Measurements from ENCODE around the gene AGTR1. TPM values are rescaled to one million over a fixed set of nuclear protein-coding genes. Genes with fewer than 3 reads are reported as not detected.
"Not testable (repeated sequence)": the region's sequence is repeated elsewhere in the genome, so short reads cannot be mapped to it uniquely, and the experiment has no call there.

The AGTR1 gene
- total and polyA plus RNA-seq, 4 donors: 30.0 to 52.2 (median 41.9) TPM

GRCh38 chr3:148785026-148785425 lies 87.3 kb downstream of the AGTR1 start:
- 73% methylated on average over 6 of the region's 6 CpGs for WGBS
- not testable (repeated sequence) for DNase-seq (ENCODE audit: low spot score); H3K9me3 ChIP-seq (ENCODE audit: control insufficient read depth in 4 of 4, low read length in 3 of 4); H3K4me3 ChIP-seq (ENCODE audit: low read depth in 1 of 3, low read length in 3 of 3); H3K27ac ChIP-seq (ENCODE audit: low read depth in 1 of 2, low read length in 2 of 2); H3K36me3 ChIP-seq (ENCODE audit: control insufficient read depth in 4 of 4, insufficient read depth in 3 of 4, low read depth in 1 of 4, low read length in 3 of 4); H3K9ac ChIP-seq (ENCODE audit: low read depth in 1 of 2, low read length in 2 of 2); H3K4me1 ChIP-seq (ENCODE audit: control insufficient read depth in 4 of 4, insufficient read depth in 4 of 4, low read length in 3 of 4); H3K27me3 ChIP-seq (ENCODE audit: control insufficient read depth in 4 of 4, insufficient read depth in 4 of 4, low read length in 3 of 4)

GRCh38 chr3:148786159-148786558 lies 88.5 kb downstream of the AGTR1 start:
- not testable (repeated sequence) for H3K36me3 ChIP-seq (ENCODE audit: control insufficient read depth in 4 of 4, insufficient read depth in 3 of 4, low read depth in 1 of 4, low read length in 3 of 4); H3K4me3 ChIP-seq (ENCODE audit: low read depth in 1 of 3, low read length in 3 of 3); DNase-seq (ENCODE audit: low spot score); H3K27me3 ChIP-seq (ENCODE audit: control insufficient read depth in 4 of 4, insufficient read depth in 4 of 4, low read length in 3 of 4); H3K9me3 ChIP-seq (ENCODE audit: control insufficient read depth in 4 of 4, low read length in 3 of 4); H3K27ac ChIP-seq (ENCODE audit: low read depth in 1 of 2, low read length in 2 of 2); H3K4me1 ChIP-seq (ENCODE audit: control insufficient read depth in 4 of 4, insufficient read depth in 4 of 4, low read length in 3 of 4); H3K9ac ChIP-seq (ENCODE audit: low read depth in 1 of 2, low read length in 2 of 2)
- 92% methylated on average over 9 of the region's 9 CpGs for WGBS

- no peaks in the 10 kb centered on the region for H3K27me3 ChIP-seq (ENCODE audit: control insufficient read depth in 4 of 4, insufficient read depth in 4 of 4, low read length in 3 of 4)
- no peak for TF ChIP-seq NR2F2 (IDR thresholded peaks at IDR 0.05)
- TF ChIP-seq ATF3 (IDR thresholded peaks at IDR 0.05): no peak
- TF ChIP-seq SP1 (IDR thresholded peaks at IDR 0.05): no peak
- TF ChIP-seq YY1 (IDR thresholded peaks at IDR 0.05): no peak
- no peak for TF ChIP-seq GABPA (IDR thresholded peaks at IDR 0.05 in 1 of 2, conservative IDR thresholded peaks at IDR 0.05 in 1 of 2)
- TF ChIP-seq JUND (IDR thresholded peaks at IDR 0.05): no peak
- H3K9ac ChIP-seq (ENCODE audit: low read depth in 1 of 2, low read length in 2 of 2): no peak overlapping the region
- H3K27ac ChIP-seq (ENCODE audit: low read depth in 1 of 2, low read length in 2 of 2): no peak overlapping the region
- DNase-seq (ENCODE audit: low spot score): no peak
- no peak overlapping the region for H3K4me3 ChIP-seq (ENCODE audit: low read depth in 1 of 3, low read length in 3 of 3)
- WGBS: 55% methylated on average over 6 of the region's 6 CpGs
- no peaks in the 10 kb centered on the region for H3K9me3 ChIP-seq (ENCODE audit: control insufficient read depth in 4 of 4, low read length in 3 of 4)
- no peaks in the 10 kb centered on the region for H3K4me1 ChIP-seq (ENCODE audit: control insufficient read depth in 4 of 4, insufficient read depth in 4 of 4, low read length in 3 of 4)
- no peaks in the 10 kb centered on the region for H3K36me3 ChIP-seq (ENCODE audit: control insufficient read depth in 4 of 4, insufficient read depth in 3 of 4, low read depth in 1 of 4, low read length in 3 of 4)
These were observed 91.4 kb downstream of the AGTR1 start for GRCh38 chr3:148789146-148789545.

GRCh38 chr3:148789906-148790305 lies 92.2 kb downstream of the AGTR1 start:
- Histone ChIP-seq H3K27me3 (ENCODE audit: control insufficient read depth in 4 of 4, insufficient read depth in 4 of 4, low read length in 3 of 4) (no peaks in the 10 kb centered on the region), H3K27ac (ENCODE audit: low read depth in 1 of 2, low read length in 2 of 2) (no peak overlapping the region), H3K4me1 (ENCODE audit: control insufficient read depth in 4 of 4, insufficient read depth in 4 of 4, low read length in 3 of 4) (no peaks in the 10 kb centered on the region), H3K9me3 (ENCODE audit: control insufficient read depth in 4 of 4, low read length in 3 of 4) (no peaks in the 10 kb centered on the region), H3K9ac (ENCODE audit: low read depth in 1 of 2, low read length in 2 of 2) (no peak overlapping the region), H3K4me3 (ENCODE audit: low read depth in 1 of 3, low read length in 3 of 3) (no peak overlapping the region), H3K36me3 (ENCODE audit: control insufficient read depth in 4 of 4, insufficient read depth in 3 of 4, low read depth in 1 of 4, low read length in 3 of 4) (no peaks in the 10 kb centered on the region)
- 88% methylated on average over 2 of the region's 2 CpGs for WGBS
- no peak for TF ChIP-seq CTCF (IDR thresholded peaks at IDR 0.05; ENCODE audit: low read depth, low read length, missing input control)
- no peak for TF ChIP-seq GABPA (IDR thresholded peaks at IDR 0.05 in 1 of 2, conservative IDR thresholded peaks at IDR 0.05 in 1 of 2)
- no peak for TF ChIP-seq EGR1 (IDR thresholded peaks at IDR 0.05; ENCODE audit: low read depth in 2 of 2)
- TF ChIP-seq ATF3 (IDR thresholded peaks at IDR 0.05): no peak
- no peak for TF ChIP-seq SP1 (IDR thresholded peaks at IDR 0.05)
- no peak for TF ChIP-seq FOXA1 (IDR thresholded peaks at IDR 0.05)
- no peak for TF ChIP-seq RXRA (IDR thresholded peaks at IDR 0.05)
- TF ChIP-seq TAF1 (conservative IDR thresholded peaks at IDR 0.05): no peak
- no peak for TF ChIP-seq JUND (IDR thresholded peaks at IDR 0.05)
- no peak for TF ChIP-seq NR2F2 (IDR thresholded peaks at IDR 0.05)
- TF ChIP-seq HNF4G (IDR thresholded peaks at IDR 0.05): no peak
- no peak for TF ChIP-seq RAD21 (IDR thresholded peaks at IDR 0.05)
- no peak for TF ChIP-seq YY1 (IDR thresholded peaks at IDR 0.05)
- TF ChIP-seq FOXA2 (IDR thresholded peaks at IDR 0.05): no peak
- DNase-seq (ENCODE audit: low spot score): no peak
